Hematopoietic multipotent progenitor cell (in vitro differentiated cells): Measurements from ENCODE around the gene RNF151. TPM values are rescaled to one million over a fixed set of nuclear protein-coding genes. Genes with fewer than 3 reads are reported as not detected.
"Not testable (repeated sequence)": the region's sequence is repeated elsewhere in the genome, so short reads cannot be mapped to it uniquely, and the experiment has no call there.

Source experiments
- DNase-seq, 3 donors: peaks; one replicate each; pipeline ENCODE4 v3.0.0-alpha.2; 2011 to 2015; ENCODE audit warnings: low read depth in 2 of 3, low spot score in 2 of 3
- small RNA-seq: library from RNA; depleted of rRNA; stranded (forward); fragments of <200 nt; gene quantifications from one replicate; pipeline ENCODE3, GENCODE V24; 2012
- total RNA-seq: library from RNA; depleted of rRNA; stranded (reverse); fragments of >200 nt; gene quantifications from one replicate; pipeline ENCODE4 v1.2.3, GENCODE V29; 2012

Gene RNF151
- total RNA-seq, 1 donor: 0.54 TPM

GRCh38 chr16:2004795-2005517, 38.3 kb downstream of the RNF151 start:
- no peak for DNase-seq

GRCh38 chr16:2005646-2006045, 39.0 kb downstream of the RNF151 start:
- peak in 2 of 3 donors; percentile 77 to 90 for DNase-seq

GRCh38 chr16:2006317-2006716, 39.7 kb downstream of the RNF151 start:
- DNase-seq: no peak

- no peak for DNase-seq
These were observed 40.6 kb downstream of the RNF151 start for GRCh38 chr16:2007081-2007836.

GRCh38 chr16:2008009-2008526, 41.4 kb downstream of the RNF151 start:
- peak in 2 of 3 donors; percentile 71 to 82 for DNase-seq

- peak in 1 of 3 donors; percentile 19 for DNase-seq
These were observed 42.0 kb downstream of the RNF151 start for GRCh38 chr16:2008631-2009163.

- DNase-seq: no peak
These were observed 42.6 kb downstream of the RNF151 start for GRCh38 chr16:2009164-2009711.

- DNase-seq: peak; percentile 69 to 87 (median 87)
These were observed 43.3 kb downstream of the RNF151 start, which contains the start of gene ZNF598 for GRCh38 chr16:2009791-2010510. Gene ZNF598, minus strand, starts transcription at chr16:2009821.

- DNase-seq: not testable (repeated sequence)
These were observed 45.1 kb downstream of the RNF151 start for GRCh38 chr16:2011726-2012125.

- DNase-seq: no peak
These were observed 46.9 kb downstream of the RNF151 start for GRCh38 chr16:2013527-2013926.

- DNase-seq: no peak
These were observed 48.7 kb downstream of the RNF151 start for GRCh38 chr16:2015117-2015946.

GRCh38 chr16:2015947-2016208, 49.2 kb downstream of the RNF151 start:
- no peak for DNase-seq

- DNase-seq: no peak
These were observed 49.8 kb downstream of the RNF151 start for GRCh38 chr16:2016407-2016922.

Small RNA genes within 50 kb of the gene (small RNA-seq; reads per million reads assigned to genes)
- gene AC005363.2: not detected
- gene RN7SL219P: not detected
- gene SNORA10: not detected
- gene SNORA64: not detected

Other genes starting within 250 kb of the RNF151 start
- gene NME3, start 195.3 kb upstream of the RNF151 start, total RNA-seq: 46.3 TPM
- 17.2 TPM for gene EME2, start 194.0 kb upstream of the RNF151 start, total RNA-seq
- 80.8 TPM for gene MRPS34, start 193.7 kb upstream of the RNF151 start, total RNA-seq
- 102 TPM for gene SPSB3, start 184.3 kb upstream of the RNF151 start, total RNA-seq
- 75.9 TPM for gene NUBP2, start 183.9 kb upstream of the RNF151 start, total RNA-seq
- 0.81 TPM for gene IGFALS, start 173.2 kb upstream of the RNF151 start, total RNA-seq
- 46.6 TPM for gene HAGH, start 140.0 kb upstream of the RNF151 start, total RNA-seq
- gene FAHD1, start 139.7 kb upstream of the RNF151 start, total RNA-seq: 46.6 TPM
- 0.54 TPM for gene MEIOB, start 94.7 kb upstream of the RNF151 start, total RNA-seq
- not detected for gene HS3ST6, start 48.4 kb upstream of the RNF151 start, total RNA-seq
- gene MSRB1, start 23.7 kb upstream of the RNF151 start, total RNA-seq: 40.1 TPM
- gene RPL3L, start 12.2 kb upstream of the RNF151 start, total RNA-seq: not detected
- gene NDUFB10, start 7.3 kb upstream of the RNF151 start, total RNA-seq: 138 TPM
- gene RPS2, start 2.0 kb upstream of the RNF151 start, total RNA-seq: 14,735 TPM
- gene TBL3, start 5.2 kb downstream of the RNF151 start, total RNA-seq: 62.7 TPM
- not detected for gene NOXO1, start 14.6 kb downstream of the RNF151 start, total RNA-seq
- 14.5 TPM for gene GFER, start 17.3 kb downstream of the RNF151 start, total RNA-seq
- 4.3 TPM for gene SYNGR3, start 23.1 kb downstream of the RNF151 start, total RNA-seq
- gene ZNF598, start 43.0 kb downstream of the RNF151 start, total RNA-seq: 34.7 TPM
- 3.8 TPM for gene NPW, start 52.9 kb downstream of the RNF151 start, total RNA-seq
- gene NHERF2, start 60.0 kb downstream of the RNF151 start, total RNA-seq: 8.6 TPM
- gene NTHL1, start 81.0 kb downstream of the RNF151 start, total RNA-seq: 73.2 TPM
- gene TSC2, start 81.1 kb downstream of the RNF151 start, total RNA-seq: 71.1 TPM
- gene PKD1, start 169.0 kb downstream of the RNF151 start, total RNA-seq: 125 TPM
- gene RAB26, start 181.8 kb downstream of the RNF151 start, total RNA-seq: 0.27 TPM
- gene TRAF7, start 188.9 kb downstream of the RNF151 start, total RNA-seq: 90.5 TPM
- gene CASKIN1, start 229.7 kb downstream of the RNF151 start, total RNA-seq: under 0.01 TPM
- 87.5 TPM for gene MLST8, start 238.6 kb downstream of the RNF151 start, total RNA-seq
- 1.3 TPM for gene BRICD5, start 244.0 kb downstream of the RNF151 start, total RNA-seq
- 12.9 TPM for gene PGP, start 248.0 kb downstream of the RNF151 start, total RNA-seq